CD4-positive, alpha-beta memory T cell (primary cell): ENCODE results near the gene DUSP15. TPM values are rescaled to one million over a fixed set of nuclear protein-coding genes. Genes with fewer than 3 reads are reported as not detected.

ENCODE experiments used
- CTCF ChIA-PET: fragments of 350-600 bp; sonication (Branson Sonifier 250); formaldehyde crosslinking; loops from one replicate; lab custom pipeline; 2021; ENCODE audit warnings: inconsistent platforms; ENCODE audit not compliant: partially characterized antibody; lab: Charles Lee
- POLR2A ChIA-PET: fragments of 350-600 bp; sonication (Branson Sonifier 250); formaldehyde crosslinking; loops from one replicate; lab custom pipeline; 2021; ENCODE audit not compliant: partially characterized antibody; lab: Charles Lee
- DNase-seq, 5 donors: peaks; one replicate each; pipeline versions ENCODE4 v3.0.0 to v3.0.0-alpha.2; 2020 to 2022; ENCODE audit warnings: mixed read lengths in 1 of 5
- H3K27ac ChIP-seq: one replicate; pipeline ENCODE4 v1.7.0; 2013; ENCODE audit warnings: low read depth, low read length
- H3K27me3 ChIP-seq: 2 replicates; pipeline ENCODE4 v1.7.0; 2013; ENCODE audit warnings: mild to moderate bottlenecking, low read length, moderate library complexity; ENCODE audit not compliant: insufficient read depth
- H3K36me3 ChIP-seq: 2 replicates; pipeline ENCODE4 v1.7.0; 2013; ENCODE audit warnings: mild to moderate bottlenecking, low read length, moderate library complexity; ENCODE audit not compliant: insufficient read depth
- H3K4me1 ChIP-seq: 2 replicates; pipeline ENCODE4 v1.7.0; 2013; ENCODE audit warnings: mild to moderate bottlenecking, low read length, moderate library complexity; ENCODE audit not compliant: insufficient read depth
- H3K4me3 ChIP-seq, 2 donors: one replicate each; pipeline ENCODE4 v1.7.0; 2013; ENCODE audit warnings: low read length in 2 of 2, mild to moderate bottlenecking in 1 of 2
- H3K9me3 ChIP-seq, 2 donors: one replicate each; pipeline ENCODE4 v1.7.0; 2013; ENCODE audit warnings: low read length in 2 of 2, control low read depth in 1 of 2; ENCODE audit not compliant: control insufficient read depth in 1 of 2
- H3K27ac Mint-ChIP-seq, 7 donors: one replicate each; pipeline ENCODE4 v1.8.0; 2020 to 2021; ENCODE audit warnings: mixed read lengths in 7 of 7, mild to moderate bottlenecking in 6 of 7, inconsistent platforms in 3 of 7, moderate library complexity in 3 of 7
- H3K27me3 Mint-ChIP-seq, 2 donors: one replicate each; pipeline ENCODE4 v1.8.0; 2020 to 2021; ENCODE audit warnings: mixed read lengths in 2 of 2
- H3K36me3 Mint-ChIP-seq, 2 donors: one replicate each; pipeline ENCODE4 v1.8.0; 2020 to 2021; ENCODE audit warnings: mixed read lengths in 2 of 2, inconsistent platforms in 1 of 2, mild to moderate bottlenecking in 1 of 2
- H3K4me1 Mint-ChIP-seq, 4 donors: one replicate each; pipeline ENCODE4 v1.8.0; 2020 to 2021; ENCODE audit warnings: mixed read lengths in 4 of 4, mild to moderate bottlenecking in 1 of 4
- H3K4me3 Mint-ChIP-seq, 8 donors: one replicate each; pipeline ENCODE4 v1.8.0; 2020 to 2021; ENCODE audit warnings: mixed read lengths in 8 of 8, mild to moderate bottlenecking in 7 of 8, moderate library complexity in 6 of 8, inconsistent platforms in 3 of 8
- H3K9me3 Mint-ChIP-seq, 8 donors: one replicate each; pipeline ENCODE4 v1.8.0; 2020 to 2021; ENCODE audit warnings: mixed read lengths in 8 of 8, mild to moderate bottlenecking in 5 of 8, inconsistent platforms in 3 of 8, moderate library complexity in 1 of 8
- intact Hi-C: fragments of 100-400 bp; cut with micrococcal nuclease; formaldehyde crosslinking; loops from one replicate; pipeline ENCODE4 v1.15.1; 2023
- polyA plus RNA-seq, 2 donors: library from polyadenylated mRNA; unstranded; fragments of 300-500 nt; fragmentation: Illumina TruSeq; gene quantifications; one replicate each; pipeline ENCODE4 v1.2.3, GENCODE V29; 2021
- total RNA-seq, 2 experiments: library from RNA; stranded (reverse); gene quantifications; one replicate each; pipeline ENCODE4 v1.2.3, GENCODE V29; 2021

The DUSP15 gene
- total and polyA plus RNA-seq, 4 experiments from 2014 or later = not detected

DNA sequence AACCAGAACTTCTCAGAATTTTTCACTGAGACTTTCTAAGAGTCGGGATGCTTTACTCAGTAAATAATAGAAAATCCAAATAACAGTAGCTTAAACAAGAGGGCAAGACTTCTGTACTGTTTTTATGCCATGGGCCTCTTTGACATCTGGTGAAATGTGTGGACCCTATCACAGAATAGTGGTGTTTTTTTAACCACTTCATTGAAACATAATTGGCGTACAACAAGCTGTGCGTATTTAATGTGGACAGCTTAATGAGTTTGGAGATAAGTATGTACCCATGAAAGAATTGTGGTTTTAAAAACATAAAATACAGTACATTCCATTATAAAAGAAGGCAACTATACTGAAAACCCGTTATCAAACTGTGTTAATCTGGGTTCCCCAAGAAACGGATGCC, 43.8 kb upstream of the DUSP15 start:
- Histone ChIP-seq H3K27ac (no peak overlapping the region), H3K36me3 (no peaks in the 10 kb centered on the region), H3K4me1 (no peaks in the 10 kb centered on the region), H3K9me3 (no peaks in the 10 kb centered on the region), H3K27me3 (no peaks in the 10 kb centered on the region), H3K4me3 (no peak overlapping the region)
- POLR2A ChIA-PET = no interaction called here
- H3K27ac Mint-ChIP-seq = no peak overlapping the region
- no peak for DNase-seq
- CTCF ChIA-PET = no interaction called here
- no peak overlapping the region for H3K4me3 Mint-ChIP-seq
- H3K36me3 Mint-ChIP-seq = no peaks in the 10 kb centered on the region
- no peaks in the 10 kb centered on the region for H3K9me3 Mint-ChIP-seq
- intact Hi-C loops = no loop called here
- peaks cover 6 to 11% of the 10 kb centered on the region in 2 donors for H3K27me3 Mint-ChIP-seq
- H3K4me1 Mint-ChIP-seq = no peaks in the 10 kb centered on the region

DNA sequence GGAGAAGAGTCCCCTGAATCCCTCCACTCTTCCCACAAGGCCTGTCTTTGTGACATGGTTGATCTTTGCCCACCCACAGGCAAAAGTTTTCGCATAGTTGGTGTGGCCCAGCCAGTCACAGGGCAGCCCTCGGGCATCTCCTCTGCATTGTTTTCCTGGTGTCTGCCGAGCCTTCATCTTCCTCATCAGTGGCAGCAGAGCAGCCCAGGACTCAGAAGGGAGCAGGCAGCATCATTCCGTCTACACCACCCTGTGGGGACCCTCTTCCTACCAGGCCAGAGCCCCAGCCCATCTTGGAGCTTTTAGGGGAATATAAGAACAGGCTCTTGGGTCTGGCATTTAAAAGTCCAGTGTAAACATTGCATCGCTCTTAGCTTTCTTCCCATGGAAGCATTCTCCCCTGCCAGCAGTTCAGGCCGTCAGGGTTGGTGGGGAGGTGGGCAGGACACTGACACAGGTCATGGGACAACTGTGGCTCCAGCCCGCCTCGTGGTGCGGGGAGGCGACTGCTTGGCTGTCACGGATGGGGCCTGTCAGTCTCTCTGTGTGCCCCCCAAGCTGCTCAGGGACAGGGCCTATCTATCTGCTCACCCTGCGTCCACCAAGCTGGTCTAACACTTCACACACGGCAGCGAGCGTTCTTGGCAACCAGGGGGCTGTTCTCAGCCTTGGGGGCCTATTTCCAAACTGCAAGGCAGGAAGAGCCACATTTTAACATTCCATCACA, 43.3 kb upstream of the DUSP15 start:
- ChIA-PET POLR2A (no interaction called here), CTCF (no interaction called here)
- Histone ChIP-seq H3K36me3 (no peaks in the 10 kb centered on the region), H3K27ac (no peak overlapping the region), H3K9me3 (no peaks in the 10 kb centered on the region), H3K27me3 (no peaks in the 10 kb centered on the region), H3K4me3 (no peak overlapping the region), H3K4me1 (no peaks in the 10 kb centered on the region)
- H3K36me3 Mint-ChIP-seq = no peaks in the 10 kb centered on the region
- H3K4me3 Mint-ChIP-seq = no peak overlapping the region
- intact Hi-C loops = no loop called here
- H3K9me3 Mint-ChIP-seq = no peaks in the 10 kb centered on the region
- DNase-seq = no peak
- no peak overlapping the region for H3K27ac Mint-ChIP-seq
- H3K4me1 Mint-ChIP-seq = no peaks in the 10 kb centered on the region
- H3K27me3 Mint-ChIP-seq = peaks cover 6% of the 10 kb centered on the region in 2 donors

DNA sequence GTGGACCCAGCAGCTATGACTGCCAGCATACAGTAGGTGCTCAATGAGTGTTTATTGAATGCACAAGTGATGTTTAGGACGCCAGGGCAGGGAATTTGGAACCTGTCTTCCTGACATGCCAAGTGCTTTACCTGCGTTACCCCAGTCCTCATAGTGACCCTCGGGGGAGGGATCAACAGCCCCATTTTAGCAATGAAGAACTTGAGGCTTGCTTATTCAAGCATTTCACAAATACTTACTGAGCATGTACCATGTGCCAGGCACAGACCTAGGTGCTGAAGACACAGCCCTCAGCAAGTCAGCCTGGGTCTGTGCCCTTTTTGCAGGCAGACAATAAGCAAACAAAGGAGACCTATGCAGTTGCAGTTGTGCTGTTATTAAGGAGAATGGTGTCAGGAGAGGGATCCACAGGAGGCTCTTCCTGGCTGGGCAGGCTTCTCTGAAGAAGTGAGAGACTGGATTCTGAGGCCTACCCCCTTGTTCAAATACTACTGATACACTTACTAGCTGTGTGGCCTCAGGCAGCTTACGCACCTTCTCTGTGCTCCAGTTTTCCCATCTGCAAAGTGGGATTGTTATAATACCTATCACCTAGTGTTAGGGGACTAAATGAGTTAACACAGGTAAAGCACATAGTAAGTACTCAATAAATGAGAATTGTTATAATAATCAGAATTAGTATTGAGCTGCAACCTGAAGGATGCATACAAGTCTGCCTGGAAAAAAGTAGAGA, 39.9 kb upstream of the DUSP15 start:
- POLR2A ChIA-PET = no interaction called here
- Histone ChIP-seq H3K36me3 (no peaks in the 10 kb centered on the region), H3K27me3 (no peaks in the 10 kb centered on the region), H3K4me3 (no peak overlapping the region), H3K27ac (no peak overlapping the region), H3K4me1 (no peaks in the 10 kb centered on the region), H3K9me3 (no peaks in the 10 kb centered on the region)
- Mint-ChIP-seq H3K27ac (no peak overlapping the region), H3K36me3 (no peaks in the 10 kb centered on the region), H3K4me1 (no peaks in the 10 kb centered on the region), H3K27me3 (peaks cover 0 to 3% of the 10 kb centered on the region in 2 donors), H3K9me3 (no peaks in the 10 kb centered on the region), H3K4me3 (no peak overlapping the region)
- intact Hi-C loops = no loop called here
- CTCF ChIA-PET = no interaction called here
- no peak for DNase-seq

DNA sequence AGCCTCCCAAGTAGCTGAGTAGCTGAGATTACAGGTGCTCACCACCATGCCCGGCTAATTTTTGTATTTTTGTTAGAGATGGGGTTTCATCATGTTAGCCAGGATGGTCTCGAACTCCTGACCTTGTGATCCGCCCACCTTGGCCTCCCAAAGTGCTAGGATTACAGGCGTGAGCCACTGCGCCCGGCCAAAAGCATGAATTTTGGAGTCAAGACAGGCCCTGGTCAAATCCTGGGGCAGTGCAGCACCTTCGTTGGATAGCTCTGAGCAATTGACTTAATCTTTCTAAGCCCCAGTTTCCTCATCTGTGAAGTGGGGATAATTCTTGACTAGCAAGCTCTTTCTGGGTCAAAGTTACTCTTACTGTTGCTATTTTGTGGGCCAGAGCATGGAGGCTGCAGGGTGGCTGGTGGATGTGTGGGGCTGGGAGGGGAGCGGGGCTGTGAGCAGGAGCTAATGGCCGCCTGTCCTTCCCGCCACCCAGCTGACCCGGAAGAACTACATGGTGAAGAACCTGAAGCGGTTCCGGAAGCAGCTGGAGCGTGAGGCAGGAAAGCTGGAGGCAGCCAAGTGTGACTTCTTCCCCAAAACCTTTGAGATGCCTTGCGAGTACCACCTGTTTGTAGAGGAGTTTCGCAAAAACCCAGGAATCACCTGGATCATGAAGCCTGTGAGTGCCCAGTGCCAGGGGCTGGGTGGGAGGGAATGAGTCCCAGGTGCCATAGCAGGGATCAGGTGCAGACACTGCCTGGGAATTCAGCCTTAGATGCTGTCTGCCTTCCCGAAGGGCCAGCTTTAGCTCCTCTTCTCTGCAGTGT, 39.1 kb upstream of the DUSP15 start:
- no peaks in the 10 kb centered on the region for H3K4me1 ChIP-seq
- Mint-ChIP-seq H3K9me3 (no peaks in the 10 kb centered on the region), H3K4me3 (no peak overlapping the region), H3K36me3 (no peaks in the 10 kb centered on the region), H3K4me1 (no peaks in the 10 kb centered on the region), H3K27me3 (peaks cover 3 to 5% of the 10 kb centered on the region in 2 donors), H3K27ac (no peak overlapping the region)
- H3K27ac ChIP-seq = no peak overlapping the region
- DNase-seq = no peak
- intact Hi-C loops = no loop called here
- no peaks in the 10 kb centered on the region for H3K36me3 ChIP-seq
- ChIA-PET CTCF (no interaction called here), POLR2A (interaction anchor here (0.6 kb wide), 1 partner anchor 29 kb away, joined by 3 read pairs; no protein-coding TSS in a partner anchor)
- H3K4me3 ChIP-seq = no peak overlapping the region
- H3K9me3 ChIP-seq = no peaks in the 10 kb centered on the region
- no peaks in the 10 kb centered on the region for H3K27me3 ChIP-seq

DNA sequence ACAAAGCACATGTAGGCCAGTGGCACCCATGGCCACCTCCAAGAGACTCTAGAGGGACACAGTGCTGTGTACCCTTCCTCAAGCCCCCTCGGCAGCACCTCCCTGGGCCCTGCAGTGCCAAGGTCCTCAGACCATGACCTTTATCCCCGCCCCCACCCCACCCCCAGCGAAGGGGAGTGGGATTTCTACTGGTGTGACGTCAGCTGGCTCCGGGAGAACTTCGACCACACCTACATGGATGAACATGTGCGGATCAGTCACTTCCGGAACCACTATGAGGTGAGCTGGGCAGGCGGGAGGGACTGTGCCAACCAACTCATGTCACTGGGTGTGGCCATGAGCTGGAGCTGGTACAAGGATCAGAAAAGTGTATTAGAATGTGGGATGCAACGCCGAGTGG, 38.1 kb upstream of the DUSP15 start:
- intact Hi-C loops = no loop called here
- H3K27ac Mint-ChIP-seq = no peak overlapping the region
- no peaks in the 10 kb centered on the region for H3K36me3 ChIP-seq
- no peak overlapping the region for H3K4me3 Mint-ChIP-seq
- CTCF ChIA-PET = no interaction called here
- no peak overlapping the region for H3K27ac ChIP-seq
- H3K36me3 Mint-ChIP-seq = no peaks in the 10 kb centered on the region
- H3K27me3 Mint-ChIP-seq = peaks cover 3% of the 10 kb centered on the region in 2 donors
- POLR2A ChIA-PET = no interaction called here
- H3K4me1 ChIP-seq = no peaks in the 10 kb centered on the region
- no peaks in the 10 kb centered on the region for H3K27me3 ChIP-seq
- H3K4me1 Mint-ChIP-seq = no peaks in the 10 kb centered on the region
- H3K9me3 Mint-ChIP-seq = no peaks in the 10 kb centered on the region
- H3K9me3 ChIP-seq = no peaks in the 10 kb centered on the region
- no peak overlapping the region for H3K4me3 ChIP-seq
- no peak for DNase-seq

DNA sequence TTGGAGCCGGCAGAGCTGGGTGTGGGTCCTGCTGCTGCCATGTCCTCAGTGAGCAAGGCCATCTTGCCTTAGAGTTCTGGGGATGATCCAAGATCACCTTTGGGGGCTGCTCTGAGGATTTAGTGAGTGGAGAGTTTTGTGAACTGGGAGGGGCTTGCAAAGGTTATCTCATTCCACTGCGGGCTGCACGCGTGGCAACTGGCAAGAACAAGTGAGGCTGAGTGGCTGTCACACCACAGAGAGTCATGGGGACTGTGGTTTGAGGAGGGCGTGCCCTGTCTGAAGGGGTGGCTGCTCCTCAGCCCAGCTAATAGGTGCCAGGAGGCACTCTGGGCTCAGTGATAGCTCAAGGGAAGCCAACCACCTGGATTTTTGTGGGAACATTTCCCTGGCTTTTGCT, 37.7 kb upstream of the DUSP15 start:
- ChIA-PET CTCF (no interaction called here), POLR2A (no interaction called here)
- Histone ChIP-seq H3K9me3 (no peaks in the 10 kb centered on the region), H3K4me1 (no peaks in the 10 kb centered on the region), H3K36me3 (no peaks in the 10 kb centered on the region), H3K27me3 (no peaks in the 10 kb centered on the region), H3K4me3 (no peak overlapping the region), H3K27ac (no peak overlapping the region)
- no peaks in the 10 kb centered on the region for H3K36me3 Mint-ChIP-seq
- no peak overlapping the region for H3K27ac Mint-ChIP-seq
- H3K27me3 Mint-ChIP-seq = peaks cover 2 to 3% of the 10 kb centered on the region in 2 donors
- H3K4me1 Mint-ChIP-seq = no peaks in the 10 kb centered on the region
- no peak for DNase-seq
- H3K4me3 Mint-ChIP-seq = no peak overlapping the region
- intact Hi-C loops = no loop called here
- no peaks in the 10 kb centered on the region for H3K9me3 Mint-ChIP-seq

DNA sequence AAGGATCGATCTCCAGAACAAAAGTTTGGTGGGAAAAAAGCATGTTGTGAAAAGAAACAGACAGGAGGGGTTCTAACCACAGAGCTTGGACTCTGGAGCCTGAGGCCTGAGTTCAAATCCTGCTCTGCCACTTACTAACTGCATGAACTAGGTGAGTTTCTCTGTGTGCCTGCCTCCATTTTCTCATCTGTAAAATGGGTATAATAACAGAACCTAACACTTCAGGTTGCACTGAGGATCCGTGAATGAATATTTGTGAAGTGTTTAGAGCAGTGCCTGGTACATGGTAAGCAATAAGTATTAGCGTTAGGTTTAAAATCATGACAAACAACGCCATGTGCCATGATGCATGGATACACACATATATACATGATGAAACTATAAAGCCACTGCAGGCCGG, 36.7 kb upstream of the DUSP15 start:
- no peaks in the 10 kb centered on the region for H3K9me3 Mint-ChIP-seq
- H3K36me3 Mint-ChIP-seq = no peaks in the 10 kb centered on the region
- DNase-seq = no peak
- CTCF ChIA-PET = no interaction called here
- Histone ChIP-seq H3K9me3 (no peaks in the 10 kb centered on the region), H3K4me1 (no peaks in the 10 kb centered on the region), H3K4me3 (no peak overlapping the region), H3K27me3 (no peaks in the 10 kb centered on the region), H3K36me3 (no peaks in the 10 kb centered on the region), H3K27ac (no peak overlapping the region)
- H3K4me1 Mint-ChIP-seq = no peaks in the 10 kb centered on the region
- H3K27ac Mint-ChIP-seq = no peak overlapping the region
- intact Hi-C loops = no loop called here
- POLR2A ChIA-PET = no interaction called here
- H3K27me3 Mint-ChIP-seq = peaks cover 2 to 3% of the 10 kb centered on the region in 2 donors
- H3K4me3 Mint-ChIP-seq = no peak overlapping the region
